ENCODE results near the gene KDM3B. TPM values are rescaled to one million over a fixed set of nuclear protein-coding genes. Genes with fewer than 3 reads are reported as not detected.

Gene KDM3B
- total and polyA plus RNA-seq, 9 of the 15 experiments (the other 6 are each of a cell fraction or from before 2014, with no cell fraction given), result 13.8 to 62.8 (median 41.9) TPM

GRCh38 chr5:138364576-138364975, 12.1 kb downstream of the KDM3B start (continued):
- TF ChIP-seq ZFP91 (CRISPR knock-in tag; IDR thresholded peaks at IDR 0.05) (no peak), ZNF589 (CRISPR knock-in tag; IDR thresholded peaks at IDR 0.05; ENCODE audit: low read depth) (no peak), CBX2 (IDR thresholded peaks at IDR 0.05; ENCODE audit: insufficient read depth, low read length, poor library complexity, severe bottlenecking) (no peak), NKRF (IDR thresholded peaks at IDR 0.05; ENCODE audit: borderline replicate concordance) (no peak), HIVEP1 (CRISPR knock-in tag; IDR thresholded peaks at IDR 0.05) (no peak)
